ENCODE data around the gene MIEF1. TPM values are rescaled to one million over a fixed set of nuclear protein-coding genes. Genes with fewer than 3 reads are reported as not detected.
A peak's percentile ranks its signal among the peaks of the same experiment; 100 is the strongest.

MIEF1 gene
- total and polyA plus RNA-seq, 2 donors, result 12.2 to 18.4 TPM

DNA sequence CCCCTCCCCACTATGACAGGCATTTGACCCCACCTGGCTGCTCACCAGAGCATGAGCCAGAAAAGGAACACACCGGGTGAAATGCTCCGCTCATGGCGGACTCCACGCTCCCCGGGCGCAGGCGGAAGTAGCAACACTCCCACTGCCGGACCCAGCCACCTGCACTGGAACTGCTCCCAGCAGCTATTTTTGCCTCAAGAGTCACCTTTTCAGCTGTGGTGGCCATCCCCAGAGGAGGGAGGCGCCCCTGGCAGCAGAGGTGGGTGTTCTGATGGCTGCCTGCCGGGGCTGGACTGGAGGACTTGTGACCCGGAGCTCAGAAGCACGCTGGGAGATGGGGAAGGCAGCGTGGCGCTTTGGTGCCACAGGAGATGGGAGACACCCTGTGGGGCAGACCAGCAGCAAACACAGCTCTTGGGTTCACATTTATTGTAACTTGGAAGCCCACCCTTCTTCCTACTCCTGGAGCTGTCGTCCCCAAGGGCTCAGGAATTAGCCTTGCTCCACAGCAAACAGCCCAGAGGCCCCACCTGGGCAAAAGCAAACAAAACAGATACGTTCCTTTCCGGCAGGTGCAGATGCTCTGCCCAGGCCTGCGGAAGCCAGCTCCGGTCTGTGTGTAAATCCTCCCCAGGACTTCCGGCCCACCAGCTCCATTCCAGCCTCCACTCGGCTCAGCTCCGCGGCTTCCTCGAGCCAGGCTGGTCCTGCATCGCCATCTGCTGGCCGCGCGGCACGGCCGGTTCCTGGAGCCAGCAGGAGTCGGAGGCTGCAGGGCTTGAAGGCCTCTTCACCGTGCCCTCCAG, 26.8 kb downstream of the MIEF1 start:
- no peak for DNase-seq (ENCODE audit: extremely low spot score)
- Histone ChIP-seq H3K36me3 (ENCODE audit: insufficient read depth) (no peaks in the 10 kb centered on the region), H3K27ac (ENCODE audit: low read depth) (no peak overlapping the region), H3K4me3 (ENCODE audit: low read depth, low read length) (no peak overlapping the region), H3K4me1 (ENCODE audit: insufficient read depth) (no peaks in the 10 kb centered on the region)
- WGBS, result 34% methylated on average over 32 of the region's 32 CpGs

DNA sequence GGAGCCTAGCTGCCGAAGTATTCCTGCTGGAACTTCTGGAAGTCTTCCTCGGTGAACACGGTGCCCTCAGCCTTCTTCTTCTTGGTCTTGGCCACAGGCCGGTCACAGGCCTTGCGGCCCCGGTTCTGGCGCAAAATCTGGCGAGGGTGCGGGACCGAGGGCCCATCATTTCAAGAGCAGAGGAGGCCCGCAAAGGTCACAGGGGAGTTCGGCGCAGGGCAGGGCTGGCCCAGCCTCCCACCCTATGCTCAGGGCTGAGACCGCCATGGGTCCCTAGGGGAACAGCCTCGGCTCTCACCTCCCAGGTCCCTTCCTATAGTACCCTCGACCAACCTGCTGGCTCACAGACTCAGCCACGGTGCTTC, 27.4 kb downstream of the MIEF1 start:
- Histone ChIP-seq H3K4me1 (ENCODE audit: insufficient read depth) (no peaks in the 10 kb centered on the region), H3K36me3 (ENCODE audit: insufficient read depth) (no peaks in the 10 kb centered on the region), H3K27ac (ENCODE audit: low read depth) (no peak overlapping the region), H3K4me3 (ENCODE audit: low read depth, low read length) (no peak overlapping the region)
- no peak for DNase-seq (ENCODE audit: extremely low spot score)
- WGBS, result 63% methylated on average over 17 of the region's 17 CpGs

DNA sequence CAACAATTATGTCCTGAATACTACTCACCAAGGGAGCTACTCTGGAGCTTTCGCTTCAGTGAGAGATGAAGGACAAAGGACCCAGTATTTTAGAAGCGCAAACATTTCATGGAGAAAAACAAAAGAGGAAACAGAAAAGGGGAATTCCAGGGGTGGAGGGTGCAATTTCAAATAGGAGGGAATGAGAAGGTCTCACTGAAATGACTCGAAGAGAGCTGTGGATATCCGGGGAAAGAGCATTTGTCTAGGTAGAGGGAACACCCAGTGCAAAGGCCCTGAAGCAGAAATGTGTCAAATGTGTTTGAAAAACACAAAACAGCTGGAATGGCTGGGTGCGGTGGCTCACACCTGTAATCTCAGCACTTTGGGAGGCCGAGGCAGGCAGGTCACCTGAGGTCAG, 28.0 kb downstream of the MIEF1 start:
- no peak for DNase-seq (ENCODE audit: extremely low spot score)
- Histone ChIP-seq H3K4me3 (ENCODE audit: low read depth, low read length) (no peak overlapping the region), H3K36me3 (ENCODE audit: insufficient read depth) (no peaks in the 10 kb centered on the region), H3K27ac (ENCODE audit: low read depth) (no peak overlapping the region), H3K4me1 (ENCODE audit: insufficient read depth) (no peaks in the 10 kb centered on the region)
- 82% methylated on average over 6 of the region's 6 CpGs for WGBS

DNA sequence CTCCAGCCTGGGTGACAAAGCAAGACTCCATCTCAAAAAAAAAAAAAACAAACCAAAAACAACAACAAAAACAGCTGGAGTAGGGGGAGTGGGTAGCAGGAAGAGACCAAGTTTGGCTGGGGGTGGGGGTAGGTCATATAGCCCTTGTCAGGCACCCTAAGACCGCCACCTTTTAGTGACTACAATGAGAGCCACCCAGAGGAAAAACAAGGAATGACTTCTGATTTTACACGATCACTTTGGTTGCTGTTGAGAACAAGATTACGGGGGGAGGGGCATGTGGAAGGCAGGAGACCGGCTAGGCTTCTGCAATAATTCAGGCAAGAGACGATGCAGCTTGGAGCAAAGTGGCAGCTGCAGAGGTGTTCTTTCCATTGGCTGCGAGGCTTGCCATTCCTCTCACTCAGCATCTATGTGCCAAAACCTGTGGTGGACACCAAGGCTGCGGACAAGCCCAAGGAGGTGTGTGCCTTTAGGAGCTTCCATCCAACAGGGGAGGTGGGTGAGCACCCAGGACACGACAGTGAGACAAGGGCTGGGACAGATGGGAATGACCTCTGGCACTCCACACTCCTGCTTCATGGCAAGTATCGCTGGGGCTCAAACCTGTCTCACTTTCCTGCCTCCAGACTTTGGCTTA, 28.7 kb downstream of the MIEF1 start:
- no peaks in the 10 kb centered on the region for H3K36me3 ChIP-seq (ENCODE audit: insufficient read depth)
- DNase-seq (ENCODE audit: extremely low spot score), result no peak
- H3K4me3 ChIP-seq (ENCODE audit: low read depth, low read length), result no peak overlapping the region
- WGBS, result 44% methylated on average over 9 of the region's 9 CpGs
- no peak overlapping the region for H3K27ac ChIP-seq (ENCODE audit: low read depth)
- H3K4me1 ChIP-seq (ENCODE audit: insufficient read depth), result no peaks in the 10 kb centered on the region

DNA sequence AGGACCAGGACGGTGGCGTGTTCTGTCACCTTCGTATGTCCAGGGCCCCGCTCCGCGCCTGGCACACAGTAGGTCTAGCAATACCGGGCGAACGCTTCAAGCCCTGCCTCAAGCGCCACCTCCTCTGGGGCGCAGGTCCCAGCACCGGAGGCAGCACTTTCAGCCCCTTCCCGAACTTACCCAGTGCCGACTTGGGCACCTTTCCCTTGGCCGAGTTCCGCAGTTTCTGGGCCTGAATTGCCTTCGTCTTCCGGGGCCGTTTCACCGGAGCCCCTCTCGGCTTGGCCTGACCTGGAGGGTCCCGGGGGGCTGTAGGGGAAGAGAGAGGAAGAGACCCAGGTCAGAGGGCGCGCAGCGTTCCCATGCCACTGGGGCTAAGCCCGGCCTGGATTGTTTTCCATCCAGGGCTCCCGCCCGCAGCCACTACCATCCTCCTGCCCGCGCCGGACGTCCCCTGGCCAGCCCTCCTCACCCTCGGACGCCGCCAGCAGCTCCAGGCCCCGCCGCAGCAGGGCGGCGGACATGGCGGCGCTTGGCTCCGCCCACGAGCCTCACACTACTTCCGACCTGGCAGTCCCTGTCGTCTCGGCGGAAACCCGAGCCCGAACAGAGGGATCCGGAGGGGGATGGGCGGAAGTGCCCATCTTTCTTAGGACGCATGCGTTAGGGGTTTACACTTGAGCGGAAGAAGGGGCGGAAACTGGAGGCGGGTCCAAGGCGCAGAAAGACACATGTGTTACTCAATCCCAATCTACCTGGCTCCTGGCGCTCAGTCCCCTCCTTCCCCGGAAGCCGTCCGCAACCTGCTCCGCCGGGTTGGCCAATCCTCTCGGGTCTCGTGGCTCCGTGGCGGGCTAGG, 30.4 kb downstream of the MIEF1 start, which contains the start of gene RPS19BP1:
Gene RPS19BP1, minus strand, starts transcription at position 534 of the 859 bp plus-strand sequence. Its CDS starts 10 bp downstream, at position 524.
- Histone ChIP-seq H3K36me3 (ENCODE audit: insufficient read depth) (no peaks in the 10 kb centered on the region), H3K4me1 (ENCODE audit: insufficient read depth) (no peaks in the 10 kb centered on the region)
- WGBS, result under 1% methylated on average over 67 of the region's 67 CpGs

DNA sequence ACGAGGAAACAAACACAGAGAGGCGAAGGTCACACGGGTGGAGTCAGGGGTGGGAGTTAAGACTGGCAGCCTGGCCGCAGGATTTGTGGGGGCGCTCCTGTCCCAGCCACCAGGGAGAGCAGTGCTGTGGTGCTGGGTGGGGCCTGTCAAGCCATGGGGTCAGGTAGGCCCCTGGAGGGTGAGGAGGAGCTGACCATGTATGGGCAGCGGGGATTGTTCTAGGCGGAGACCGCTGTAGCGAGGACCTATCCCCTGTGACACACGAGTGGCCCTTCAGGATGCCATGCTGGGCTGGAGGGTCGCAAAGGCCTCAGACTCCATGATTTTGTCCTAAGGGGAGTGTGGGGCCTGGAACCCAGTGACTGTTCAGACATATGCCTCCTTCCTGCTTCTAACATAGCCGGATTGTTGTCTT, 32.0 kb downstream of the MIEF1 start:
- 82% methylated on average over 12 of the region's 12 CpGs for WGBS
- Histone ChIP-seq H3K4me3 (ENCODE audit: low read depth, low read length) (no peak overlapping the region), H3K36me3 (ENCODE audit: insufficient read depth) (no peaks in the 10 kb centered on the region), H3K27ac (ENCODE audit: low read depth) (no peak overlapping the region), H3K4me1 (ENCODE audit: insufficient read depth) (no peaks in the 10 kb centered on the region)
- no peak for DNase-seq (ENCODE audit: extremely low spot score)

More for the DNA sequence above, 30.4 kb downstream of the MIEF1 start, which contains the start of gene RPS19BP1:
- Histone ChIP-seq H3K27ac (ENCODE audit: low read depth) (peak within 1 kb of the TSS; percentile 87), H3K4me3 (ENCODE audit: low read depth, low read length) (peak within 1 kb of the TSS; percentile 75)
- DNase-seq (ENCODE audit: extremely low spot score), result peak; percentile 98

DNA sequence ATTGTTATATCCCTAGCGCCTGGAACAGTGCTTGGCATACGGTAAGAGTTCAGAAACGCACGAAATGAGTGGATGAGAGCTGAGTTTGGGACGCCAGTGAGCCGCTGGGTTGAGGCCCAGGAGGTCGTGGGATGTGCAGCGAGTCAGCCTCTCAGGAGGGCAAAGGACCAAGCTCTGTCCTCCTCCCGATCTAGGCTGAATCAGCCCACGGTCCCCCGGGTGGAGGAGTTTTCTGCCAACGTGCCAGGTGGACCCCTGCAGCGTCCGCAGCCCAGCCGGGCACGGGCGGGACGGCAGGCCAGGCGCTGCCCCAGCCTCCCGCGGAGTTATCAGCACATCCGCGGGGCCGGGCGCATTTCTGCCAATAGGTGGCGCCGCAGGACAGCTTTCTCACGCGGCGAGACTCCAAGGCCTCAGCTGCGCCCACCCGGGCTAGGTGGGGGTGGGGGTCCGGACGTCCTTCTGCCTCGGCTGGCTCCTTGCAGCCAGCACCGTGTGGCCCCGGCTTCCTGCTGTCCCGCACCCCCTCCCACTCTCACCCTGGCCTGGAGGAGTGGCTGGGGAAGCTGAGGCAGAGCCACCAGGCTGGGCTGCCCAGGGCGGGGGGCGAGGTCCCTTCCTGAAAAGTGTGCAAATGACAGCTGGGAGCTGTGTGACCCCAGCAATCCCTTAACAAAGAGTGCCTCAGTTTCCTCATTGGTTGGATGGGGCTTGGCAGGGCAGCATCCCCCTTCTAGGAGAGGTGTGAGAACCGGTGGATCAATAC, 32.7 kb downstream of the MIEF1 start:
- no peak overlapping the region for H3K27ac ChIP-seq (ENCODE audit: low read depth)
- WGBS, result 7% methylated on average over 41 of the region's 41 CpGs
- H3K4me1 ChIP-seq (ENCODE audit: insufficient read depth), result no peaks in the 10 kb centered on the region
- no peaks in the 10 kb centered on the region for H3K36me3 ChIP-seq (ENCODE audit: insufficient read depth)
- DNase-seq (ENCODE audit: extremely low spot score), result no peak
- no peak overlapping the region for H3K4me3 ChIP-seq (ENCODE audit: low read depth, low read length)

DNA sequence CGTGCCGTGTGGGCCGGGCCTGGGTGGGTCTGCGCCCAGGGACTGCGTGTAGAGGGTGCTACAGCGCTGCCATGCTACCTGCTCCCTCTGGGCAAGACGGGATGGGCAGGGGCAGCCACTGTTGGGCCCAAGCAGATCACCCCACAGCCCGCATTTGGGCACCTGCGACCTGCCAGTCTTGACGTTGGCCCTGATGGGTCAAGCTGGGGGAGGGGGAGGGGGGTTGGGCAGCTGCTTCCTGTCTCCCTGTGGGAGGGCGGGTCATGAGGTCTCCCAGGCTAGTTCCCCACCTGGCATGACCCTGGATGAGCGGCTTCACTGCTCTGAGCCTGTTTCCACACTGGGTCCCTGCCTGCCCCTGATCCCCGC, 33.3 kb downstream of the MIEF1 start:
- no peak overlapping the region for H3K4me3 ChIP-seq (ENCODE audit: low read depth, low read length)
- 48% methylated on average over 13 of the region's 13 CpGs for WGBS
- H3K27ac ChIP-seq (ENCODE audit: low read depth), result no peak overlapping the region

DNA sequence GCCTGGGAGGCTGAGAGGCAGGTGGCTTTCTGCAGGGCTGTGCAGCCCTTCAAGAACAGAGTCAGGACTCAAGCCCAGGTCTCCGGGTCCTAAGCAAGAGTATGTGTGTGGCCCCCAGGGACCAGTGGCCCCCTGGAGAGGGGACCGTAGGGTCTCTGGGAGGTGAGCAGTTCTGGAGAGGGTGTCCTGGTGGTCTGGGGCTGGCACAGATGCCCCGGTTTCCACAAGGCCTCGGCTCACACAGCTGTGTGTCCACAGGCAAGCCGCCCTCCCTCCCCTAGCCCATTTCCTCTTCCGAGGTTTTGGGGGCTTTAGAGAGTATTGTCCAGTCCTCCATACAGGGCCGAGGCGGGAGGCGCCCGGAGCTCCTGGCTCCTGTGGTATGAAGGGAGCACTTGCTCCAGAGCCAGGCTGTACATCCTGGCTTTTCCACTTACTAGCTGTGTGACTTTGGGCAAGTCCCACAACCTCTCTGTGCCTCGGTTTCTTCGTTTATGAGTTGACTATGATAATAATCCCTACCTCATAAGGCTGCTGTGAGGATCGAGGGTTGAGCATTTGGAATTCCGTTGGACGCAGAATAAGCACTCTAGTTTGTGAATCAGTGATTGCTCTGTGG, 33.9 kb downstream of the MIEF1 start:
- WGBS, result 86% methylated on average over 15 of the region's 15 CpGs

More for the DNA sequence above, 33.3 kb downstream of the MIEF1 start:
- Histone ChIP-seq H3K36me3 (ENCODE audit: insufficient read depth) (no peaks in the 10 kb centered on the region), H3K4me1 (ENCODE audit: insufficient read depth) (no peaks in the 10 kb centered on the region)
- DNase-seq (ENCODE audit: extremely low spot score), result no peak

DNA sequence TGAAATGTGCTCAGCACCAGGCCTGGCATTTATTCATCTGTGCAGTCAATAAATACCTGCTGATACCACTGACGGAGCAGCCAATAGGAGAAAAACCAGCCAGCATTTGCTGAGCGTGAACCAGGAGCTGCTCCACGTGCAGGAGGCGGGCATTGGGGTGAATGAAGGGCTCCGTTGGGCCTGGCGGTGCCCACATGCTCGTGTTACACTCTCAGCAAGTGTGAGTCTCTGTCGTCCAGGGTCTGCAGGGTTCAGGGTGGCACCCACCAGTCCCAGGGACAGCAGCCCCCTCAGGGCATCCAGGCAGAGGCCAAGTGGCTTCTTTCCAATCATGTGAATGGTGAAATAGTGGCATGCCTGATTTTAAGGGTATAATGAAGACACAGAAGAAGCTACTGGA, 34.6 kb downstream of the MIEF1 start:
- Histone ChIP-seq H3K27ac (ENCODE audit: low read depth) (no peak overlapping the region), H3K4me3 (ENCODE audit: low read depth, low read length) (no peak overlapping the region), H3K4me1 (ENCODE audit: insufficient read depth) (no peaks in the 10 kb centered on the region), H3K36me3 (ENCODE audit: insufficient read depth) (no peaks in the 10 kb centered on the region)
- DNase-seq (ENCODE audit: extremely low spot score), result no peak
- 63% methylated on average over 8 of the region's 8 CpGs for WGBS

More for the DNA sequence above, 33.9 kb downstream of the MIEF1 start:
- DNase-seq (ENCODE audit: extremely low spot score), result no peak
- Histone ChIP-seq H3K4me1 (ENCODE audit: insufficient read depth) (no peaks in the 10 kb centered on the region), H3K4me3 (ENCODE audit: low read depth, low read length) (no peak overlapping the region), H3K27ac (ENCODE audit: low read depth) (no peak overlapping the region), H3K36me3 (ENCODE audit: insufficient read depth) (no peaks in the 10 kb centered on the region)

DNA sequence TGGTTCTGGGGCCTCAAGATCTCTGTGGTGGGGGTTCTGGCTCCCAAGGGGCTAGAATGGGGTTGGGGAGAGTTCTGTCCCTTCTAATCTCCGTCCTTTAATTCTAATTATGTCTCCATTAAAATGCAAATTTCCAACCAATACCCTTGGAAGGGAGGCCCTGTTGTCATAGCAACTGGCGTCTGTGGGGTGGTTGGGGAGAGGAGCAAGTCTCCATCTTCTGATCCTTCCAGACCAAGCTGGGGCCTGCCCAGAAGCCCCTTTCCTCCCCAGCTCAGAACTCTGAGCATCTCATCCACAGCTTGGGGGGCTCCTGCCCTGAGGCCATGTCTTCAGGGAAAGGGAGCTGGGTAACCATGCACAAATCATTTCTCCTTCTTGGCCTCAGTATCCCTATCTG, 35.9 kb downstream of the MIEF1 start:
- H3K27ac ChIP-seq (ENCODE audit: low read depth), result no peak overlapping the region
- no peaks in the 10 kb centered on the region for H3K36me3 ChIP-seq (ENCODE audit: insufficient read depth)
- H3K4me3 ChIP-seq (ENCODE audit: low read depth, low read length), result no peak overlapping the region
- no peak for DNase-seq (ENCODE audit: extremely low spot score)
- no peaks in the 10 kb centered on the region for H3K4me1 ChIP-seq (ENCODE audit: insufficient read depth)
- 40% methylated on average over 2 of the region's 2 CpGs for WGBS

DNA sequence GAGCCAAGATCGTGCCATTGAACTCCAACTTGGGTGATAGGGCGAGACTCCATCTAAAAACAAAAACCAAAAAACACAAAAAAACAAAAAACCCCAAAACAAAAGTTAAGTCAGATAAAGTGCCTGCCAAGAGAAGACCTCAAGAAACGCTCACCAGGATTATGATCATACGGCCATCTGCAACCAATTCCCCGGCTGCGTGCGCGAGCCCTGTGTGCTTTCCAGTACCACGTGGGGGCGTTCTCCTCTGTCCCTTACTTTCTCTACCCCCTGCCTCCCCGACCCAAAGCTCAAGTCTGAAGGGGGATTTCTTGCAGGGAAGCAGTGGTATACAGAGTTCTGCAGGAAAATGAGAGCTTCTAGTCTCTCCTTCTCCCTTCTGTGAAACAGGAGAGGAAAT, 41.0 kb downstream of the MIEF1 start:
- WGBS, result 17% methylated on average over 11 of the region's 11 CpGs
- Histone ChIP-seq H3K36me3 (ENCODE audit: insufficient read depth) (no peaks in the 10 kb centered on the region), H3K27ac (ENCODE audit: low read depth) (no peak overlapping the region), H3K4me1 (ENCODE audit: insufficient read depth) (no peaks in the 10 kb centered on the region), H3K4me3 (ENCODE audit: low read depth, low read length) (no peak overlapping the region)
- no peak for DNase-seq (ENCODE audit: extremely low spot score)
